Right lobe of liver (tissue), 6 donors: ENCODE results near the gene NOM1. TPM values are rescaled to one million over a fixed set of nuclear protein-coding genes. Genes with fewer than 3 reads are reported as not detected.

Source experiments
- ATAC-seq, 4 donors: fragments of 200-7000 bp; cut with Tn5 transposase; one replicate each; pipeline ENCODE4 v1.9.1; 2020; ENCODE audit warnings: mild to moderate bottlenecking in 4 of 4, moderate library complexity in 4 of 4
- DNase-seq, 3 donors: peaks; one replicate each; pipeline ENCODE4 v3.0.0-alpha.2; 2020
- H3K27ac ChIP-seq, 3 donors: fragments of 200-600 bp; one replicate each; pipeline ENCODE4 v1.8.0; 2022
- H3K27me3 ChIP-seq, 2 donors: fragments of 200-600 bp; one replicate each; pipeline ENCODE4 v1.8.0; 2022
- H3K36me3 ChIP-seq, 4 donors: fragments of 200-600 bp; sonication (generic) in 1 of 4; one replicate each; pipeline versions ENCODE4 v1.5.1 to v1.8.0; 2017 to 2022; ENCODE audit warnings: control low read depth in 1 of 4
- H3K4me1 ChIP-seq, 4 donors: fragments of 200-600 bp; sonication (generic) in 1 of 4; one replicate each; pipeline versions ENCODE4 v1.5.1 to v1.8.0; 2017 to 2022; ENCODE audit warnings: control low read depth in 1 of 4
- H3K4me3 ChIP-seq, 3 donors: fragments of 200-600 bp; one replicate each; pipeline ENCODE4 v1.8.0; 2022
- H3K9me3 ChIP-seq, 4 donors: fragments of 200-600 bp; sonication (generic) in 1 of 4; one replicate each; pipeline versions ENCODE4 v1.5.1 to v1.8.0; 2017 to 2022; ENCODE audit warnings: control low read depth in 1 of 4
- CTCF ChIP-seq, 4 donors: fragments of 200-600 bp in 3 of 4; fragments of 450-650 bp in 1 of 4; IDR thresholded peaks; one replicate each; pipeline versions ENCODE4 v1.5.1 to v1.8.0; 2016 to 2022; ENCODE audit warnings: antibody characterized with exemption in 4 of 4, mild to moderate bottlenecking in 2 of 4
- POLR2A ChIP-seq: fragments of 450-650 bp; IDR thresholded peaks from one replicate; pipeline ENCODE4 v1.6.1; 2017; ENCODE audit warnings: antibody characterized with exemption, mild to moderate bottlenecking
- WGBS: methylation state at CpG from one replicate; pipeline ENCODE4 v1.1.6; 2018; ENCODE audit warnings: low coverage, low lambda C conversion rate; ENCODE audit not compliant: insufficient coverage; ENCODE audit errors: missing lambda C conversion rate; 5-methylcytosine and 5-hydroxymethylcytosine counted together
- intact Hi-C, 2 donors: fragments of 100-400 bp; cut with DNase I; formaldehyde crosslinking; loops; one replicate each; pipeline versions ENCODE4 v1.11.2 to v1.14.1; 2022
- total RNA-seq, 6 experiments: library from RNA; depleted of rRNA in 2 of 6; stranded (reverse); fragments of >200 nt in 2 of 6; fragmentation: NEBNext Ultra II Directional in 3 of 6; extraction: Animal tissue kit (Norgen Biotek cat#: 25700) in 3 of 6; gene quantifications; one replicate each; pipeline versions ENCODE4 v1.1.0 to v1.2.4, GENCODE V29; 2016 to 2023
- donor health status: DM: no; HTN: yes; CAD: no.
- donor health status: DM: no; HTN: no; CAD: no.
- donor health status: DM: no; HTN: no; CAD: no.
- donor health status: DM: no; HTN: yes; CAD: no.
- donor health status: DM: no; HTN: yes; CAD: no.

NOM1 gene
- total RNA-seq, 6 experiments from 2014 or later, result 6.1 to 10.2 (median 8.1) TPM

- Histone ChIP-seq H3K4me1 (peaks cover 0 to 21% (median 0%) of the 10 kb centered on the region in 4 donors), H3K9me3 (no peaks in the 10 kb centered on the region), H3K4me3 (no peak overlapping the region), H3K27ac (no peak overlapping the region), H3K36me3 (no peaks in the 10 kb centered on the region), H3K27me3 (peaks cover 0 to 50% of the 10 kb centered on the region in 2 donors)
- WGBS, result 11% methylated on average over 10 of the region's 32 CpGs
- no peak for TF ChIP-seq CTCF (IDR thresholded peaks at IDR 0.05)
- TF ChIP-seq POLR2A, result no peak
- intact Hi-C loops, result no loop called here
- no peak for ATAC-seq
- DNase-seq, result no peak
These were observed 52.7 kb downstream of the NOM1 start for GRCh38 chr7:157001920-157002818.

GRCh38 chr7:157002819-157003421 lies 53.4 kb downstream of the NOM1 start:
- peaks cover 0 to 21% (median 0%) of the 10 kb centered on the region in 4 donors for H3K4me1 ChIP-seq
- peaks cover 0 to 58% of the 10 kb centered on the region in 2 donors for H3K27me3 ChIP-seq
- no peak overlapping the region for H3K27ac ChIP-seq
- H3K9me3 ChIP-seq, result no peaks in the 10 kb centered on the region
- TF ChIP-seq POLR2A (no peak), CTCF (IDR thresholded peaks at IDR 0.05) (no peak)
- no peaks in the 10 kb centered on the region for H3K36me3 ChIP-seq
- WGBS, result 6% methylated on average over 15 of the region's 47 CpGs
- ATAC-seq (no peak), DNase-seq (no peak)
- intact Hi-C loops, result no loop called here
- H3K4me3 ChIP-seq, result no peak overlapping the region

- Histone ChIP-seq H3K27me3 (peaks cover 0 to 63% of the 10 kb centered on the region in 2 donors), H3K4me1 (peaks cover 0 to 21% (median 0%) of the 10 kb centered on the region in 4 donors), H3K27ac (no peak overlapping the region), H3K4me3 (no peak overlapping the region), H3K9me3 (no peaks in the 10 kb centered on the region), H3K36me3 (no peaks in the 10 kb centered on the region)
- ATAC-seq (no peak), DNase-seq (no peak)
- 3% methylated on average over 6 of the region's 6 CpGs for WGBS
- intact Hi-C loops, result no loop called here
- TF ChIP-seq POLR2A, result no peak
- TF ChIP-seq CTCF (IDR thresholded peaks at IDR 0.05), result no peak
These were observed 53.9 kb downstream of the NOM1 start for GRCh38 chr7:157003445-157003755.

- intact Hi-C loops, result no loop called here
- peaks cover 0 to 67% of the 10 kb centered on the region in 2 donors for H3K27me3 ChIP-seq
- H3K4me3 ChIP-seq, result no peak overlapping the region
- H3K9me3 ChIP-seq, result no peaks in the 10 kb centered on the region
- peaks cover 0 to 21% (median 0%) of the 10 kb centered on the region in 4 donors for H3K4me1 ChIP-seq
- DNase-seq (no peak), ATAC-seq (peak in 1 of 4 donors; percentile 40)
- 4% methylated on average over 39 of the region's 60 CpGs for whole genome bisulfite sequencing
- no peaks in the 10 kb centered on the region for H3K36me3 ChIP-seq
- no peak overlapping the region for H3K27ac ChIP-seq
- no peak for TF ChIP-seq POLR2A
- no peak for TF ChIP-seq CTCF (IDR thresholded peaks at IDR 0.05)
These were observed 54.4 kb downstream of the NOM1 start for GRCh38 chr7:157003756-157004520.
